Transverse colon (tissue), 4 donors: ENCODE data around the gene ADCY2. TPM values are rescaled to one million over a fixed set of nuclear protein-coding genes. Genes with fewer than 3 reads are reported as not detected.

Experiments
- DNase-seq: peaks from one replicate; pipeline ENCODE4 v3.0.0-alpha.2; 2019
- H3K27ac ChIP-seq, 4 donors: fragments of 200-600 bp; sonication (generic); 2 replicates each; pipeline ENCODE4 v1.5.1; 2016 to 2018; ENCODE audit warnings: inconsistent platforms in 4 of 4
- H3K27me3 ChIP-seq: fragments of 200-600 bp; sonication (generic); 2 replicates; pipeline ENCODE4 v1.5.1; 2017; ENCODE audit warnings: inconsistent platforms
- H3K36me3 ChIP-seq, 4 donors: fragments of 200-600 bp; sonication (generic); 2 replicates each; pipeline ENCODE4 v1.5.1; 2017 to 2019; ENCODE audit warnings: inconsistent platforms in 4 of 4
- H3K4me1 ChIP-seq, 4 donors: fragments of 200-600 bp; sonication (generic); 2 replicates each; pipeline ENCODE4 v1.5.1; 2017 to 2020; ENCODE audit warnings: inconsistent platforms in 4 of 4
- H3K4me3 ChIP-seq, 4 donors: fragments of 200-600 bp; sonication (generic); 1 replicate in 1 of 4; 2 replicates in 3 of 4; pipeline versions ENCODE4 v1.5.1 to v1.6.1; 2017 to 2019; ENCODE audit warnings: inconsistent platforms in 4 of 4
- H3K9me3 ChIP-seq, 2 donors: fragments of 200-600 bp; sonication (generic); 2 replicates each; pipeline ENCODE4 v1.5.1; 2017 to 2019; ENCODE audit warnings: inconsistent platforms in 2 of 2
- CTCF ChIP-seq, 5 experiments: fragments of 200-600 bp in 3 of 5; fragments of 450-650 bp in 2 of 5; sonication (generic) in 3 of 5; IDR thresholded peaks; 1 replicate in 2 of 5; 2 replicates in 3 of 5; pipeline ENCODE4 v1.5.1; 2016 to 2017; ENCODE audit warnings: antibody characterized with exemption in 5 of 5, inconsistent platforms in 3 of 5, mild to moderate bottlenecking in 2 of 5, moderate library complexity in 1 of 5
- EP300 ChIP-seq: sonication (generic); formaldehyde crosslinking; IDR thresholded peaks from one replicate; pipeline ENCODE4 v1.6.1; 2017; ENCODE audit warnings: antibody characterized with exemption, low read depth
- POLR2A ChIP-seq: fragments of 450-650 bp; IDR thresholded peaks from one replicate; pipeline ENCODE4 v1.6.1; 2016; ENCODE audit warnings: antibody characterized with exemption, mild to moderate bottlenecking, moderate library complexity
- POLR2AphosphoS5 ChIP-seq, 3 donors: sonication (generic); formaldehyde crosslinking; IDR thresholded peaks; one replicate each; pipeline ENCODE4 v1.6.1; 2016; ENCODE audit warnings: antibody characterized with exemption in 3 of 3
- WGBS, 2 donors: methylation state at CpG; one replicate each; pipeline ENCODE4 v1.1.5; 2018; ENCODE audit warnings: low coverage in 1 of 2; 5-methylcytosine and 5-hydroxymethylcytosine counted together
- in situ Hi-C, 4 donors: fragments of 200-750 bp; cut with MboI; loops; one replicate each; pipeline versions ENCODE4 v1.15.0 to v1.15.1; 2017; ENCODE audit warnings: low sequenced_read_pairs in 3 of 4, low pct_ligation_motif_present in 1 of 4, low pct_unique_long_range_greater_than_20kb in 1 of 4
- intact Hi-C: fragments of 100-400 bp; cut with DNase I; formaldehyde crosslinking; loops from one replicate; pipeline ENCODE4 v1.15.1; 2023; ENCODE audit warnings: low total_unique reads
- total RNA-seq, 4 donors: library from RNA; depleted of rRNA; stranded (reverse); fragments of >200 nt; gene quantifications; one replicate each; pipeline ENCODE4 v1.1.0, GENCODE V29; 2016

ADCY2 gene
- total RNA-seq, 4 donors from 2014 or later: 1.4 to 4.5 (median 3.1) TPM

DNA sequence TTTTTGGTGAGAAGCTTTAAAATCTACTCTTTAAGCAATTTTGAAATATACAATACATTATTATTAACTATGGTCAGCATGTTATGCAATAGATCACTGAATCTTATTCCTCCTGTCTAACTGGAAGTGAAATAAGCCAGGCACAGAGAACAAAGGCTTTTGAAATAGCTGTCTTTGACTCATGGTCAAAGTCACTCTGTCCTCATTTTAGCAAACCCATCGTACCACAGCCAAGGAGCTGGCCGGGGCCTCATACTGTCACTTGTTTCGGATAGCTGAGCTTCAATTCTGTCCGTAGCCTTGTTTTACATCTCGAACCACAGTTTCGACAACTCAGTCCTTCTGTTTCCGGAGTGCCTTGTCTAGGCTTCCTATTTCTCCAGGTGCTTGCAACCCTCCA lies 19.2 kb downstream of the ADCY2 start:
- Histone ChIP-seq H3K36me3 (no peaks in the 10 kb centered on the region), H3K27ac (no peak overlapping the region), H3K4me3 (no peak overlapping the region), H3K4me1 (no peaks in the 10 kb centered on the region), H3K27me3 (no peaks in the 10 kb centered on the region), H3K9me3 (no peaks in the 10 kb centered on the region)
- in situ Hi-C loops: no loop called here
- no peak for TF ChIP-seq POLR2AphosphoS5 (IDR thresholded peaks at IDR 0.05)
- TF ChIP-seq EP300: no peak
- TF ChIP-seq CTCF (IDR thresholded peaks at IDR 0.05): no peak
- no peak for TF ChIP-seq POLR2A
- DNase-seq: no peak
- intact Hi-C loops: no loop called here
- 88 to 93% methylated on average over 3 to 7 of the region's 7 CpGs for WGBS, 2 donors

DNA sequence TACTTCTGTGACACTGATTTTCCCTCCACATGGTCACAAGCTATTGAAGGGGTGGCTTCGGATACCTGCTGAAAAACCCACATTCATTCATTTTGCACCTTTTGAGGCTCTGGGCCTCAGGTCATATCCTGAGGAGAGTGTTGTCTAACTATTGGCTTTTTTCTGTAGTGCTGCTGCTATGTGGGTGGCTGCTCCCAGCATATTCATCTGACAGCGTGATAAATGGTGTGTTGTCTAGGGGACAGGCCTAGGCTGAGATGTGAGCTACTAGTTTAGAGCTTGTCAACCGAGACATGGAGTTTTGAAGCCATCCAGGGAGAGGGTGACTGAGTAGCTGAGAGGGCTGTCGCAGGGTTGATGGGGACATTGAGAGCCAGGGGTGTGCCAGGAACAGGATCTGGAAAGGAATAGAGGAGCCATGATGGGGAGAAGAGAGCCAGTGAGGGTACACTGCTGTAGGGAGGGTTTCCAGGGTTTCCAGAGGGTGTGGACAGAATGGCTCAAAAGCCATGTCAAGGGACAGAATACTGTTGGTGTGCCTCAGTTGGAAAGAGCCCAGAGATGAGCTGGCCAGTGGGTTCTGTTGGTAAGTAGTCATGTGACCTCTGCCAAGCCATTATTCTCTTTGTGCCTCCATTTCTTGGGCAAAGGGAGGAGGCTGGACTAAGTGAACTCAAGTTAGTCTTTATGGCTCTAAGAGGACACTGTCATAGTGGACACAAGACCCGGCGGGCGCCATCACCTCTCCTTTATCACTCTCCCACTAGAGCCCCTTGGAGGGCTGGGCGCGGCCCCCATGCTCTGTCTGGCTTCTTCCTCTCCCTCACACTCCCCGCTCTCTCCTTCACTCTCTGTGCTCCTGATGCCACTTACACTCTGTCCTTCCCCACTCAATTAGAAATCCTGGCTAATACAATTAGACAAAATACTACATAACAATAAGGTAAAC lies 19.9 kb downstream of the ADCY2 start:
- no peaks in the 10 kb centered on the region for H3K9me3 ChIP-seq
- no peaks in the 10 kb centered on the region for H3K27me3 ChIP-seq
- H3K4me1 ChIP-seq: no peaks in the 10 kb centered on the region
- no peaks in the 10 kb centered on the region for H3K36me3 ChIP-seq
- in situ Hi-C loops (no loop called here), intact Hi-C loops (no loop called here)
- no peak for DNase-seq
- no peak overlapping the region for H3K27ac ChIP-seq
- H3K4me3 ChIP-seq: no peak overlapping the region
- TF ChIP-seq POLR2A (no peak), EP300 (no peak), CTCF (IDR thresholded peaks at IDR 0.05) (no peak), POLR2AphosphoS5 (IDR thresholded peaks at IDR 0.05) (no peak)
- WGBS, 2 donors: 93 to 95% methylated on average over 4 to 10 of the region's 10 CpGs

DNA sequence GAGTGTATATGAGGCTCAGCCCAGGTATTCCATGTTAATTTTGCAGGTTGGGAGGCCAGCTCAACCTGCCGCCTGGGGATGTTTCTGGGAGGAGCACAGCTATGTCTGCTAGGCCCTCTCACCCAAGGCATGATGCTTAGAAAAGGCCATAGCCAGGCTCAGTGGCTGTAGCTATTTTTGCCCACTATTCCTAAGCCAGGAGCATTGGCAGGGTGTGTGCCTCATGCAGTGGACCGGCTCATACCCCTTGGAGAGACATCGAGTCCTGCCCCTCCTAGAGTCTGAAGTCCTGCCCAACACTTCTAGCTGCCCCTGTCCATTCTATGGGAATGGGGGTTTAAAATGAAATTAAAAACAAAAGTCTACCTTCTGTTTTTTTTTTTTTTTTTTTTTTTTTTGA lies 22.3 kb downstream of the ADCY2 start:
- intact Hi-C loops: no loop called here
- Histone ChIP-seq H3K27ac (no peak overlapping the region), H3K9me3 (no peaks in the 10 kb centered on the region), H3K4me1 (peaks cover 0 to 6% (median 0%) of the 10 kb centered on the region in 4 donors), H3K4me3 (no peak overlapping the region), H3K27me3 (no peaks in the 10 kb centered on the region), H3K36me3 (no peaks in the 10 kb centered on the region)
- in situ Hi-C loops: no loop called here
- DNase-seq: no peak
- TF ChIP-seq POLR2A (no peak), POLR2AphosphoS5 (IDR thresholded peaks at IDR 0.05) (no peak), CTCF (IDR thresholded peaks at IDR 0.05) (no peak), EP300 (no peak)
- 100% methylated on average over 3 of the region's 3 CpGs; no CpG with 5 or more reads in 1 of the 2 donors for WGBS, 2 donors

DNA sequence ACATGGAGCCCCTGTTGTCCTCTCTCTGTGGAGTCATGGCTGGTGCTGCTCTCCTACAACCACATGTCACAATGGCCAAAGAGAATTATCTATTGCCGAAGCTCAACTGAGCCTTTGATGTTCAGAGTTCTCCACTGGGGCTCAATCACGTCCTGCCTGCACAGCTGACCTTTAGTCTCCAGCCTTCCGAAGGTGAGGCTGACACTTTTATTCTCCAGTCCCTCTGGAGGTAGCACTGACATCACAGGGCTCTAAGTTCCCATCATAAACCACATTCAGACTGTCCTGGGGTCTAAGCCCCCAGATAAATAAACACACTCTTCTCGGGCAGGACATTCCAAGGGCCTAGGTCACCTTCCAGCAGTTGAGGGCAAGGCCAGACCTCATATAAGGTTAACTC lies 23.4 kb downstream of the ADCY2 start:
- in situ Hi-C loops (no loop called here), intact Hi-C loops (no loop called here)
- Histone ChIP-seq H3K27ac (no peak overlapping the region), H3K36me3 (no peaks in the 10 kb centered on the region), H3K4me1 (peaks cover 0 to 6% (median 0%) of the 10 kb centered on the region in 4 donors), H3K4me3 (no peak overlapping the region), H3K9me3 (no peaks in the 10 kb centered on the region), H3K27me3 (no peaks in the 10 kb centered on the region)
- 45% methylated on average over 4 of the region's 4 CpGs; no CpG with 5 or more reads in 1 of the 2 donors for WGBS, 2 donors
- no peak for DNase-seq
- no peak for TF ChIP-seq CTCF (IDR thresholded peaks at IDR 0.05)
- TF ChIP-seq EP300: no peak
- no peak for TF ChIP-seq POLR2AphosphoS5 (IDR thresholded peaks at IDR 0.05)
- TF ChIP-seq POLR2A: no peak
